NCI-H187 treated with DMSO at 0.1 percent for 48 hours (cell line): ENCODE results near the gene SLC7A1.
A peak's percentile ranks its signal among the peaks of the same experiment; 100 is the strongest.

Experiments used
- DNase-seq: peaks from one replicate; lab custom pipeline; 2025; lab: John Stamatoyannopoulos, UW

Gene SLC7A1

DNA sequence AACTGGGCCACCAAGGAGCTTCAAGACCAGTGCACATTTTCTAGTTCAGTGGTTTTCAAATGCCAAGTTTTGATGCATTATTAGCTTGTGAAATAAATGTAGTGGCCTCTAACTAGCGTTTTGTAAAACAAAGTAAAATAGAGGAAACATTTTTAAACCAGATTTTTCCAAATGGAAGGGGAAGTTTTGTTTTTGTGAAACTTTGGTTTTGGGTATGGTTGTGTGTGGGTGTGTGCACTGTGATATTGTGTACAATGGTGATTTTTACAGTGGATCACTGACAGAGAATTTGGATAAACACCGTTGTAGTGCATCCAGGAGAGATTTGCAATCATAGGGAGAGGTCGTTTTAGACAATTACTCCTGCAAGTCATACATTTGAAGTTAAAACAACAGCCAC lies 108.9 kb downstream of the SLC7A1 start:
- DNase-seq: no peak

DNA sequence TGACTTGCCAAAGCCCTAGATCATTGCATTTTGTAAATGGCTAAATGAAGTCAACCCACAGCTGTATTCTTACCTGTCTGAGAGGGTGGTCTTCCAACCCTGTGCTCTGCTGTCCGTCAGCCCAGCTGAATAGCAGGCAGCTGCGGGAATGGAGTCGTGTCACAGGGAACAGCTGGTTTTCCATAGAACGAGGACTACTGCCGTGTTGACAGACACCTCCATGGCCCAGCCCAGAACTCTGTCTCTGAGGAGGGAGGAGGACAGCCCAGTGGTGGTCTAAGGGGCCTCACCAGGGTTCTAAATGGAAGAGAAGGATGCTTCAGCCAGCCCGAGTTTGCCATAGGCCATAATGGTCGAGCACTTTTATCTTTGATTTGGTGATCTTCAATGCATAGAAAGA lies 110.7 kb downstream of the SLC7A1 start:
- DNase-seq: no peak

DNA sequence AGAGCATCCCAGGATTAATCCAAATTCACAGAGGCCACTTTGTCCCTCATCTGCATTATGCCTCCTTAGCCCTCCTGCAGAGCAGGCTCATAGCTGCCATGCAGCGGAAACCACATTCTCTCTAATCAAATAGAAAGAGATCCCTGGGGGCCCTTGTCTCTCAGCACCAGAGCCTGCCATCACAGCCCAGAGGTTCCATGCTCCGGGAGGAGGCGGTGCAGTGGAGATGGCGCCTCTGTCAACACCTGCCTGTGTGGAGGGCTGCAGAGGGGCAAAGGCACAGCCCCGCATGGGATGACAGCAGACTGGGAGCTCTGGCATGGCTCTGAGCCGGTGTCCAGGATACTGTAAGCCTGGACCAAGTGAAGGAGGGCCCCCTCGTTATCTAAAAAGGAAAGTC lies 111.3 kb downstream of the SLC7A1 start:
- peak; percentile 31 for DNase-seq

DNA sequence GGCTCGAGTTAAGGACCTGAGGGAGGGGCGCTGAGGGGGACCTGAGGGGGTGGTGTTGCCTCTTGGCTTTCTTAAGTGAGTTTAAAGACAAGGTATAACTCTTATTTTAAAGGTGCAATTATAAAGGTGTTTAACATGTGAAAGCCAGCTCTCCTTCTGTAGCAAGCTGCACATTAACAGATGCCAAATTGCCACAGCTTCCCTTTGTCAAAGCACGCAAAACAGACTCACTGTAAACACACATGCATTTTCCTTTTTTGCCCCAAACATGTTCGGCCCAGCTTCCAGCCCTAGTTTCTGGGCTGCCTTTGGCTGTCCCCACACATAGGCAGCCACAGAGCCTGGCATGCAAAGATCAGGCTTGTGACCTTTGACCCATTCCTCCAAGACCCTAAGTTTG lies 111.9 kb downstream of the SLC7A1 start:
- DNase-seq: no peak

DNA sequence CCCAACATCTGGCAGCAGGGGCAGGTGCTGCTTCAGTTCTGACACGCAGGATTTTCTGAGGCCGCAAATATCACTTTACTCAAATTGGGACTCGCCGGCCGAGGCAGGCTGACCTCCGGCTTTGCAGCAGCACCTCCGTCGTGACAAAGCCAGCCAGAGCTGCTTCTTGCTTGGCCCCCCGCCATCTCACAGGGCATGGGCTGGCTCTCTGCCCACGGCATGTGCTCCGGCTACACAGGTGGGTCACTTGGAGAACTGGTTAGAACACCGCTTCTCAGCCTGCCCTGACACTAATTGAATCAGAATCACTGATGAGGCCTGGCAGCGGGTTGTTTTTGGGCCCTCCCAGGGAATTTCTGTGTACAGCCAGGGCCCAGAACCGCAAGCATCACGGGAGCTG lies 112.3 kb downstream of the SLC7A1 start:
- no peak for DNase-seq

DNA sequence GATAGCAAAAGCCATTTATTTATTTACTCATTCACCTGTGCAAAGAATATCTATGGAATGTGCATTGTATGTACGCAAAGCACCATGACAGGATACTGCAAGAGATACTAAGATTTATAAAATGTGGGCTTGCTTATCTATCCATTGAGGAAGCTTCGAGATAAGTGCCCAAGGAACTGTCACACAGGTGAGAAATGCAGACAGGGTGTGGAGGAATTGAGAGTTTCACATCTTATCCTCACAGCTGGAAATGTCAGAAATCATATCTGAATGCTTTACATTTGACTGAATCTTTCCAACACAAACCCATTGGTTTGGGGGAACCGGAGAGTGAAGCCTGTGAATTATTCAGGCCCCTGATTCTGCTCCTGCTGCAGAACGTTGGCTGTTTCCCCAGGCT lies 113.0 kb downstream of the SLC7A1 start:
- no peak for DNase-seq

DNA sequence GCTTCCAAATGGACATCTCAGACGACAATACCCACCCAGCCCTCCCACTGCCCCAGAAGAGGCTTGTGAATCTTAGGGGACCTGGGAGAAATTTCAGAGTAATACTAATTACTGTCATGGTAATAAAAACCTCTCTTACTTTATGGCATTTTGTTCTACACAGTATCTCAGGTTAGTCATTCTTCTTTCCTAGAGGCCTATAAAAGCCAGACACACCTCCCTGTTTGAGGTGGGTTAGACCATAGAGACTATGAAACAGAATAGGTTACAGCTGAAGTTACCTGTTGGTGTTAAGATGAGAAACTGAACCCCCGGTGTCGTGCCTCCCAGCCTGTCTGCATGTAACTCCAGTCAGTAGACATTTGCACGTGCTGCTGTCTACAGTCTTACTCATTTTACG lies 113.9 kb downstream of the SLC7A1 start:
- no peak for DNase-seq

DNA sequence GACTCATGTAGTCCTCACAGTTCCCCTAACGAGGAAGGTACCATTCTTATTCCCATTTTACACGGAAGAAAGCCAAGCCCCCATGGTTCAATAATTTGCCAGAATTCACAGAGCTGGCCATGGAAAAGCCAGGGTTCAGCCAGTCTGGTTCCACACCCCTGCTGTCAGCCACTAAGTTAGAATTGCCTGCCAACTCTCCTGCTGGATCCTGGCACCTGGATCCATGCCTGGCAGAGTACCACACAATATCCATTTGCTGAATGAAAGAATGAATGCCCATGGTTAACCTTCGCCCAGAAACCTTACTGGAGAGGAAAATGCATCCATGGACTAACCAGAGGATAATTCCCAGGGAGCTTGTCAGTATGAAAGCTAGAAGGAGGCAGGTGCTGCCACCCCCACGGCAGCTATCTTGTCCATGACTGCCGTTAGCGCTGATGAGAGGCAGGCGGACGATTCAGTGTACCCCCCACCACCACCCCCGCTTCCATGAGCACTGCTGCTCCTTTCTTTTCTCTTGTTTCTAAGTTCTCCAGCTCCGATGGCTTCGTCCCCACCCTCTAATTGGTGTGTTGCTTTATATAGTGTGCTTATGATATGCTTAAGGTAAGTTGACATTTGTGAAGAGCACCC lies 114.5 kb downstream of the SLC7A1 start:
- DNase-seq: no peak

DNA sequence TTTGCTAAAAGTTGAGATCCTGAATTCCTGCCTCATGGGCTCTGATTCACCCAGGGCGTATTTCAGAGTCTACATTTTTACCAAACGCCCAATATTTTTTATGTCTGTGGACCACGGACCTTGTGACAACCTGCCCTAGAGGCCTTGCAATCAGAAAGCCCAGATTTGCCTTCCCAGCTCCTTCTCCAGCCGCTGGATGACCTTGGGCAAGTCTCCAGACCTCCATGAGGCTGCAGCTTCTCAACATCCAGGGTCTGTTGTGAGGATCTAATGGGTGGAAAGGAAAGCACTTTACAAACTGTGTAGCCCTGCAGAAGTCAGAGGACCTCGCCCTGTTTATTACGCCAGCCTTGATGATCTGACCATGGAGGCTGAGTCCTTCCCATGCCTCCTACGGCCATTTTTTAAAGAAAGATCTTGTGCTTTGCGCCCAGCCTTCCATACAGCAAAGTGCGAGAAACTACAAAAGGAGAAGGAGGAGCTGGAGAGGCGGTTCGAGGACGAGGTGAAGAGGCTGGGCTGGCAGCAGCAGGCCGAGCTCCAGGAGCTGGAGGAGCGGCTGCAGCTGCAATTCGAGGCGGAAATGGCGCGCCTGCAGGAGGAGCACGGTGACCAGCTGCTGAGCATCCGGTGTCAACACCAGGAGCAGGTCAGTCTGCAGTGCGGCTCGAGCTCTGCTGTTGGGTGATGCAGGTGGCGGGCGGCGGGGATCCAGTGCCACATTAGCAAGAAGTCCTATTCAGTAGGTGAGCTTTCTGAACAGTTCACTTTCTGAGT lies 115.6 kb downstream of the SLC7A1 start:
- DNase-seq: peak; percentile 38

DNA sequence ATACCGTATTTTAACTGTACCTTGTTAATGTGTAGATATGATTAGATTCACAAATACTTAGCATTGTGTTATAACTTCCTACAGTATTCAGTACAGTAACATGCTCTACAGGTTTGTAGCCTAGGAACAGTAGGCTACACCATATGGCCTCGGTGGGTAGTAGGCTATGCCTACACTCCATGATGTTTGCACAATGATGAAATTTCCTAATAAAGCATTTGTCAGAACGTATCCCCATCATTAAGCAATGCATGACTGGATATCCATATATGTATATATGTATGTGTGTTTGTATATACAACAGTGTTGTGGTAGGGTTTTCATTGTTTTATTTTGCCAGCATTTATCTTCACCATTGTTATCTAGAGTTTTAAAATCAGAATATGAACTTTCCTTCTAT lies 119.4 kb downstream of the SLC7A1 start:
- no peak for DNase-seq

DNA sequence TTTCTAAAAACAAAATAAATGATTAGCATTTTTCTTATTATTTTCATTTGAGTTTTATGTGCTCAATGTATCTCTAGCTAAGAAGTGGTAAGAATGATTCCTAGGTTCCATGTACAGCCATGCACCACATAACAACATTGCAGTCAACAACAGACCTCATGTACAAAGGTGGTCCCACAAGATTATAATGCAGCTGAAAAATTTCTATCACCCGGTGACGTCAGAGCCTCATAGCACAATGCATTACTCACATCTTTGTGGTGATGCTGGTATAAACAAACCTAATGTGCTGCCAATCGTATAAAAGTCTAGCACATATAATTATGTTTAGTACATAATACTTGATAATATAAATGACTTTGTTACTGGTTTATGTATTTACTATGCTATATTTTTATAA lies 120.5 kb downstream of the SLC7A1 start:
- DNase-seq: no peak

DNA sequence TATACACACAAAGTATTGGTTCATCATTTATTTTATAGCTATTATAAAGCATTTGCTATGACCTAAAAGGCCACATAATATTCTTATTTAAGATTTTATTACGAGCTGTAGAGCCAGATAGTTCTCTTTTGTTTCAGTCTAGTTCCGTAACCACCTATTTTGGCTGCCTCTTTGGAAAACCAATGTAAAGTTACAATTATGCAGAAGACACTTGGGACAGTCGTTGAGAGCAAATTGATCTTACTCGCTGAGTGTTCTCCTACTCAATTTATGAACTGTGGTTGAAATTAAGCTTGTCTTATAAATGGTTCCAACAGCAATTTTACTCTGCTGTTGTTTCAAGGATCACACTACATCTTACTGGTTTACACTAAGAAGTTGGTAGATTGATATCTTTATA lies 122.3 kb downstream of the SLC7A1 start:
- no peak for DNase-seq

DNA sequence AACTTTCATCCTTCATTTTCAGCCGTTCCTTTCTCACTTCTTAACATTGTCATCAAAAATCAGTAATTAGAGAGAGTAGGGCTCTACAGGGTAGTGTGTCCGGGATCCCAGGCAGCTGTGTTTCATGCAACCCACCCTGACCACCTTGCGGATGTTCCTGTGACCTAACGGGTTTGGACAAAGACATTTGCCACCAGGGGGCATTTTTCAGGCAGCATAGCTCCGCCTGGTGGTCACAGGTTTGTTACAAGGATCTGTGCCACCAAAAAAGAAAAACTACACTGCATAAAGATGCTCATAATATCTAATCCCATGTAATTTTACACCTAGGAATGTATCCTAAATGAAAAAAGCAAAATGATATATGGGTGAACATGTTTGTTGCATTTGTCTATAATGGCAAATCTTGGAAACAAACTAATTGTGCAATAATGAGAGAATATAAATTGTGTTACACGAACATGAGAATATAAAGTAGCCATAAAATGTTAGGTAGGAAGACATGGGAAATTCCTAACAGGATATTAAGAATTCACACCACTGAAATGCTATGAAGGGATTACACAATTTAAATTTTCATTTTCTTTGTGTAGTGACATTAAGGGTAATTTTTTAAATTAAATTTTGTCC lies 123.0 kb downstream of the SLC7A1 start:
- DNase-seq: no peak

DNA sequence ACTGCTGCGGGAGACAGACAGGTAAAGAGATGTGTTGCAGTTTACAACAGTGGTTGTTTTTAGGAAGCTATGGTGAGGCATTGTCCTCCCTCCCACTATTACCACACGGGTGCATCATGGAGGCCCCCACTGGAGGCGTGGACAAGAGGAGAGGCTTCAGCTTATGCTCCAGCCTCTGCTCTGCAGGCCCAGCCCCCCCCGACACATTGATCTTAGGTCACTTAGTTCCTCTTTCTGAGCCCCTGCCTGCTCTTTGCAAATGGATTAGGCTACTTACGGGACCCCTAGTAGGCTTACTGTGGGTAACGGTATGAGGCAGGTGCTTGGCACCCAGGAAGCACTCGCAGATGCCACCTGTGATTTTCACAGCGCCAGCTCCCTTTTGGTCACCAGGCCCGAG lies 123.9 kb downstream of the SLC7A1 start:
- no peak for DNase-seq

DNA sequence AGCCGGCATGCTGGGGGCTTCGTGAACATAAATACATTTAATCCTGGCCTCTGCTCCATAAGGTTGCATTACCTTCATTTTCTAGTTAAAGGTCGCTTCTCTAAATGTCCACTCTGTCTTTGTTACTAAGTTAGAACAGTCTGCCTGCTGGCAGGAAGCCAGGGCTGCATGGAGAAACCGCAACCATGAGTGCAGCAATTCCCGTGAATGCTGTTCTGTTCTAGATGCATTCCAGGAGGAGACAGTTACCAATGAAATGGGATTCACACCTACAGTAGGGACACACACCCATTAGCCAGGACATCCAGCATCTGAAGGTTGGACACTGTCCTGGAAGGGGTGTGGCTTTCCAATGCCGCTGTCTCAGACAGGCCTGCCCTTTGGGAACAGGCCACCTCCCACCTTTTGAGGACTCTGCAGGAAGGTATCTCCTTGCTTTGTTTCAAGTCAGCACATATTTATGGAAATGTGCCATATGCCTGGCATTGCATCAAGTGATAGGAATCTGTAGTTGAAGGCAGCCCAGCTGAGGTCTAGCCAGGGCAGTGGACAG lies 129.7 kb downstream of the SLC7A1 start:
- DNase-seq: no peak

DNA sequence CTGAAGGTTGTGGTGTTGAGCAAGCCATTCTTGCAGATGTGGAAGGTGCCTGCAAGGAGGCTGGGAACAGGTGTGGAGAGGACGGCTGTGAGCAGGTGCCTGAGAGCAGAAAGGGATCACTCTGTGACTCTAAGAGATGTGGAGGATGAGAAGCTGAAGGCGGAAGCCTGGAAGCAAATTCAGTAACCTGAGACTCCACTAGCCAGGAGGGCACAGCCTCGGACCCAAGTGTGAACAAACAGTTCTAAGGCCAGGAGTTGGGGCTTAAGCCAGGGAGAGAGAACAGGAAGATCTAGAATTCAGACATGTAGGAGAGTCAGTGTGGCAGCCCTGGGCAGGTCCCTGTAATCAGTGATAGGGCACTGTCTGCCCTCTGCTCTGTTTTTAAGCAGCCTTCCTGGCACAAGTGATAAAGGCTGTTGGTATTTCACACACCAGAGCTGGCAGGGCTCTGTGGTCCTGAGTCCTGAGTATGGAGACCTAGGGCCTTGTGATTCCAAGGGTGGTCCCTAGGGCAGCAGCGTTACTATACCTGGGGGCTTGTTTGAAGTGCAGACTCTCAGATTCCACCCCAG lies 131.3 kb downstream of the SLC7A1 start:
- no peak for DNase-seq

DNA sequence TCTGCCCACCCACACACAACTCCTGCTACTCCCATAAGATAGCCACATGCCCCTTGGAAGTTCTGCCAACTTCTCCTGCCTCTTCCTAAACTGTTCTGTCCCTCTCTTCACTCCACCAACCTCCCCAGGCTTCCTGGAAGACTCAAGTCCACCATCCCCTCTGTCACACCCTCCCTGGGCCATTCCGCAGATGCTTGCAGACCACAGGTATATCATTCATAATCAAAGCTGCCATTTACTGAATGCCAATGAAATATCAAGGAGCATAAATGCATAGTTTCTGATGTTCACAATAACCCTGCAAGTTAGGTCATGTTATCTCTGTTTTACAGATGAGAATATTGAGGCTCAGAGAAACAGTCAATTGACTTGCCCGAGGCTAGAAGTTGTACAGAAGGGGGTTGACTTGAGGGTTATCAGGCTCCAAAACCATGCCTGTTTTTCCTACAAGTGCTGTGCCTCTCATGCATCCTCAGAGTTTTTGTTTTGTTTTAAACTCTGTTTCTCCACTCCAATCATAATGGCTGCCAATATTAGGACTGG lies 135.6 kb downstream of the SLC7A1 start:
- DNase-seq: no peak
